SK-N-SH (cell line): ENCODE results near the gene PIAS3. TPM values are rescaled to one million over a fixed set of nuclear protein-coding genes. Genes with fewer than 3 reads are reported as not detected.

Experiments used
- CTCF ChIA-PET: fragments of 300-600, 350-600 bp; formaldehyde crosslinking; extraction: SDS; loops from one replicate; lab custom pipeline; 2021; lab: Yijun Ruan, JAX
- POLR2A ChIA-PET: fragments of 350-600 bp; sonication (Branson Sonifier 250); formaldehyde crosslinking; extraction: SDS; loops from one replicate; lab custom pipeline; 2020; ENCODE audit warnings: antibody characterized with exemption, inconsistent platforms; lab: Yijun Ruan, JAX
- DNase-seq: peaks from one replicate; pipeline ENCODE4 v3.0.0; 2012
- H2AFZ ChIP-seq: fragments of 200-600 bp; sonication (generic); 2 replicates; pipeline ENCODE4 v1.8.1; 2016; ENCODE audit warnings: antibody characterized with exemption, mild to moderate bottlenecking, low read depth
- H3F3A ChIP-seq: fragments of 200-600 bp; sonication (generic); replicated peaks from 2 replicates; pipeline ENCODE3; 2016; ENCODE audit warnings: antibody characterized with exemption, mild to moderate bottlenecking; ENCODE audit not compliant: insufficient read depth
- H3K27ac ChIP-seq, 2 experiments: fragments of 200-500 bp in 1 of 2; fragments of 200-600 bp in 1 of 2; sonication (Bioruptor generic) in 1 of 2; sonication (generic), shearing (Covaris generic) in 1 of 2; 2 replicates each; pipeline versions ENCODE4 v1.5.1 to v1.6.1; 2014 to 2016; ENCODE audit warnings: low read depth in 2 of 2, inconsistent platforms in 1 of 2, low read length in 1 of 2, mild to moderate bottlenecking in 1 of 2, mixed read lengths in 1 of 2
- H3K27me3 ChIP-seq: fragments of 200-600 bp; sonication (generic), shearing (Covaris generic); 2 replicates; pipeline ENCODE4 v1.6.1; 2016; ENCODE audit warnings: mixed run types; ENCODE audit not compliant: insufficient read depth
- H3K36me3 ChIP-seq, 2 experiments: fragments of 200-500 bp in 1 of 2; fragments of 200-600 bp in 1 of 2; sonication (Bioruptor generic) in 1 of 2; sonication (generic) in 1 of 2; replicated peaks in 1 of 2; 2 replicates each; pipeline versions ENCODE3 to v1.5.1; 2014 to 2016; ENCODE audit warnings: low read length in 1 of 2, mild to moderate bottlenecking in 1 of 2; ENCODE audit not compliant: insufficient read depth in 2 of 2, control insufficient read depth in 1 of 2
- H3K4me1 ChIP-seq, 2 experiments: fragments of 200-500 bp in 1 of 2; fragments of 200-600 bp in 1 of 2; sonication (Bioruptor generic) in 1 of 2; sonication (generic), shearing (Covaris generic) in 1 of 2; 2 replicates each; pipeline versions ENCODE4 v1.5.1 to v1.6.1; 2014 to 2016; ENCODE audit warnings: low read depth in 1 of 2, low read length in 1 of 2, mixed run types in 1 of 2; ENCODE audit not compliant: insufficient read depth in 2 of 2, control insufficient read depth in 1 of 2
- H3K4me2 ChIP-seq: fragments of 200-600 bp; sonication (generic), shearing (Covaris generic); 2 replicates; pipeline ENCODE4 v1.6.1; 2017; ENCODE audit warnings: mixed run types
- H3K4me3 ChIP-seq, 2 experiments: fragments of 200-500 bp in 1 of 2; fragments of 200-600 bp in 1 of 2; sonication (Bioruptor generic) in 1 of 2; sonication (generic), shearing (Covaris generic) in 1 of 2; 2 replicates each; pipeline versions ENCODE4 v1.5.1 to v1.8.1; 2014 to 2016; ENCODE audit warnings: low read depth in 2 of 2, inconsistent platforms in 1 of 2, low read length in 1 of 2, mild to moderate bottlenecking in 1 of 2, mixed read lengths in 1 of 2, moderate library complexity in 1 of 2
- H3K79me2 ChIP-seq: fragments of 200-600 bp; sonication (generic); 2 replicates; pipeline ENCODE4 v1.8.1; 2017; ENCODE audit warnings: mild to moderate bottlenecking; ENCODE audit not compliant: insufficient read depth
- H3K9ac ChIP-seq: fragments of 200-600 bp; sonication (generic); 2 replicates; pipeline ENCODE4 v1.6.1; 2017; ENCODE audit warnings: mixed run types
- H3K9me2 ChIP-seq: fragments of 200-600 bp; sonication (generic); 2 replicates; pipeline ENCODE4 v1.6.1; 2017; ENCODE audit warnings: mixed run types
- H3K9me3 ChIP-seq: fragments of 200-600 bp; sonication (generic); 2 replicates; pipeline ENCODE4 v1.6.1; 2017; ENCODE audit warnings: mixed run types, mild to moderate bottlenecking, moderate library complexity
- H4K20me1 ChIP-seq: fragments of 200-600 bp; sonication (generic); 2 replicates; pipeline ENCODE4 v1.6.1; 2017; ENCODE audit warnings: mild to moderate bottlenecking, mixed run types; ENCODE audit not compliant: insufficient read depth
- CTCF ChIP-seq: fragments of 200-600 bp; sonication (generic); IDR thresholded peaks from 2 replicates; pipeline ENCODE4 v1.6.1; 2017; ENCODE audit warnings: antibody characterized with exemption, mild to moderate bottlenecking, moderate library complexity
- ELF1 ChIP-seq: IDR thresholded peaks from 2 replicates; pipeline ENCODE4 v1.4.0; 2012
- EP300 ChIP-seq, 2 experiments: IDR thresholded peaks; 2 replicates each; pipeline versions ENCODE4 v1.4.0 to v1.6.1; 2012; ENCODE audit warnings: borderline replicate concordance in 1 of 2, low read depth in 1 of 2, low read length in 1 of 2
- IRF3 ChIP-seq: fragments of 150-350 bp; IDR thresholded peaks from 2 replicates; pipeline ENCODE4 v1.6.1; 2016; ENCODE audit warnings: mild to moderate bottlenecking, low read depth, low read length
- MEF2A ChIP-seq: IDR thresholded peaks from 2 replicates; pipeline ENCODE4 v1.4.0; 2012; ENCODE audit warnings: low read depth, borderline replicate concordance
- MXI1 ChIP-seq: IDR thresholded peaks from 2 replicates; pipeline ENCODE4 v1.6.1; 2012; ENCODE audit warnings: mild to moderate bottlenecking, low read depth, low read length, improper control_type of control experiment
- NFIC ChIP-seq: IDR thresholded peaks from 2 replicates; pipeline ENCODE4 v1.4.0; 2012; ENCODE audit warnings: borderline replicate concordance
- NRF1 ChIP-seq: IDR thresholded peaks from 2 replicates; pipeline ENCODE4 v1.6.1; 2012; ENCODE audit warnings: low read depth, mild to moderate bottlenecking, low read length
- PBX3 ChIP-seq: IDR thresholded peaks from 2 replicates; pipeline ENCODE4; 2012
- REST ChIP-seq: IDR thresholded peaks from 2 replicates; pipeline ENCODE4 v1.6.1; 2012; ENCODE audit warnings: mild to moderate bottlenecking, low read depth, low read length, moderate library complexity
- RFX5 ChIP-seq: IDR thresholded peaks from 2 replicates; pipeline ENCODE4 v1.6.1; 2012; ENCODE audit warnings: mild to moderate bottlenecking, improper control_type of control experiment, low read length
- RXRA ChIP-seq: IDR thresholded peaks from 2 replicates; pipeline ENCODE4 v1.4.0; 2012; ENCODE audit warnings: low read depth, mild to moderate bottlenecking, borderline replicate concordance
- TAF1 ChIP-seq: IDR thresholded peaks from 2 replicates; pipeline ENCODE4 v1.6.1; 2012; ENCODE audit warnings: low read depth, mild to moderate bottlenecking, low read length, moderate library complexity, borderline replicate concordance
- TCF12 ChIP-seq: IDR thresholded peaks from 2 replicates; pipeline ENCODE4 v1.4.0; 2012
- TEAD4 ChIP-seq: IDR thresholded peaks from 2 replicates; pipeline ENCODE4 v1.4.0; 2012; ENCODE audit warnings: mild to moderate bottlenecking, borderline replicate concordance; ENCODE audit not compliant: insufficient read depth
- WGBS: methylation state at CpG from one replicate; pipeline ENCODE4 v1.1.6; 2017; ENCODE audit warnings: low lambda C conversion rate; 5-methylcytosine and 5-hydroxymethylcytosine counted together
- polyA plus RNA-seq, 3 experiments: library from polyadenylated mRNA; depleted of rRNA; stranded (reverse); fragments of >200 nt; gene quantifications; 2 replicates each; pipeline ENCODE4 v1.2.3, GENCODE V29; 2012
- TF ChIP-seq, protein P1 (sequence below): IDR thresholded peaks from 2 replicates; pipeline ENCODE4 v1.4.0; 2012; ENCODE audit warnings: low read depth, borderline replicate concordance
- TF ChIP-seq, protein P2 (sequence below): fragments of 150-350 bp; IDR thresholded peaks from 2 replicates; pipeline ENCODE4 v1.6.1; 2017; ENCODE audit warnings: antibody characterized with exemption, low read length, low read depth, borderline replicate concordance

Gene PIAS3
- polyA plus RNA-seq, 1 of the 3 experiments (the other 2 are of a cell fraction), result 35.5 TPM

- peak overlapping the region; percentile 87 for H3K4me2 ChIP-seq
- no peaks in the 10 kb centered on the region for H3K9me2 ChIP-seq
- DNase-seq, result no peak
- POLR2A ChIA-PET, result interaction anchor here (1.4 kb wide), 1 partner anchor 27 kb away, joined by 8 read pairs; the partner anchor contains the start of gene PIAS3
- H3F3A ChIP-seq, result peaks cover 11% of the 10 kb centered on the region
- peaks cover 7 to 24% of the 10 kb centered on the region in 2 experiments for H3K4me1 ChIP-seq
- TF ChIP-seq CTCF, result no peak
- TF ChIP-seq, protein P1, sequence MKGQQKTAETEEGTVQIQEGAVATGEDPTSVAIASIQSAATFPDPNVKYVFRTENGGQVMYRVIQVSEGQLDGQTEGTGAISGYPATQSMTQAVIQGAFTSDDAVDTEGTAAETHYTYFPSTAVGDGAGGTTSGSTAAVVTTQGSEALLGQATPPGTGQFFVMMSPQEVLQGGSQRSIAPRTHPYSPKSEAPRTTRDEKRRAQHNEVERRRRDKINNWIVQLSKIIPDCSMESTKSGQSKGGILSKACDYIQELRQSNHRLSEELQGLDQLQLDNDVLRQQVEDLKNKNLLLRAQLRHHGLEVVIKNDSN, result no peak
- no peak for TF ChIP-seq NFIC
- TF ChIP-seq MXI1, result no peak
- no peak for TF ChIP-seq PBX3
- TF ChIP-seq MEF2A, result no peak
- no peak for TF ChIP-seq NRF1
- TF ChIP-seq RXRA, result no peak
- no peak for TF ChIP-seq IRF3
- no peak for TF ChIP-seq EP300 (IDR thresholded peaks at IDR 0.05; ENCODE audit: borderline replicate concordance in 1 of 2, low read depth in 1 of 2, low read length in 1 of 2)
- no peak for TF ChIP-seq RFX5
- TF ChIP-seq TCF12, result no peak
- no peak for TF ChIP-seq ELF1
- TF ChIP-seq TAF1, result no peak
- no peak for TF ChIP-seq REST
- TF ChIP-seq TEAD4, result no peak
- TF ChIP-seq, protein P2, sequence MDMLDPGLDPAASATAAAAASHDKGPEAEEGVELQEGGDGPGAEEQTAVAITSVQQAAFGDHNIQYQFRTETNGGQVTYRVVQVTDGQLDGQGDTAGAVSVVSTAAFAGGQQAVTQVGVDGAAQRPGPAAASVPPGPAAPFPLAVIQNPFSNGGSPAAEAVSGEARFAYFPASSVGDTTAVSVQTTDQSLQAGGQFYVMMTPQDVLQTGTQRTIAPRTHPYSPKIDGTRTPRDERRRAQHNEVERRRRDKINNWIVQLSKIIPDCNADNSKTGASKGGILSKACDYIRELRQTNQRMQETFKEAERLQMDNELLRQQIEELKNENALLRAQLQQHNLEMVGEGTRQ, result no peak
- H2AFZ ChIP-seq, result peak overlapping the region; percentile 92
- CTCF ChIA-PET, result interaction anchor here (1.1 to 4.2 kb wide), 4 partner anchors 23 to 121 kb away, joined by 3 to 20 read pairs (median 12); partner anchors contain the start of genes ITGA10 and NUDT17
- WGBS, result 52% methylated on average over 11 of the region's 11 CpGs
- H3K36me3 ChIP-seq, result no peaks in the 10 kb centered on the region
- H3K9ac ChIP-seq, result no peak overlapping the region
- no peaks in the 10 kb centered on the region for H3K79me2 ChIP-seq
- H3K9me3 ChIP-seq, result no peaks in the 10 kb centered on the region
- no peak overlapping the region for H3K27ac ChIP-seq
- H3K4me3 ChIP-seq, result peak overlapping the region; percentile 60 to 72
- no peaks in the 10 kb centered on the region for H4K20me1 ChIP-seq
- H3K27me3 ChIP-seq, result no peaks in the 10 kb centered on the region
These were observed 27.5 kb upstream of the PIAS3 start for GRCh38 chr1:145886390-145886789.
